GM18861 (cell line): ENCODE measurements around the gene SPG7.
A peak's percentile ranks its signal among the peaks of the same experiment; 100 is the strongest.

Experiments
- ATAC-seq: cut with Tn5 transposase; IDR thresholded peaks from one replicate; pipeline ENCODE4 v1.9.1; 2021; ENCODE audit not compliant: unreplicated experiment

SPG7 gene

GRCh38 chr16:89484923-89485679 lies 23.1 kb upstream of the SPG7 start:
- no peak for ATAC-seq

DNA sequence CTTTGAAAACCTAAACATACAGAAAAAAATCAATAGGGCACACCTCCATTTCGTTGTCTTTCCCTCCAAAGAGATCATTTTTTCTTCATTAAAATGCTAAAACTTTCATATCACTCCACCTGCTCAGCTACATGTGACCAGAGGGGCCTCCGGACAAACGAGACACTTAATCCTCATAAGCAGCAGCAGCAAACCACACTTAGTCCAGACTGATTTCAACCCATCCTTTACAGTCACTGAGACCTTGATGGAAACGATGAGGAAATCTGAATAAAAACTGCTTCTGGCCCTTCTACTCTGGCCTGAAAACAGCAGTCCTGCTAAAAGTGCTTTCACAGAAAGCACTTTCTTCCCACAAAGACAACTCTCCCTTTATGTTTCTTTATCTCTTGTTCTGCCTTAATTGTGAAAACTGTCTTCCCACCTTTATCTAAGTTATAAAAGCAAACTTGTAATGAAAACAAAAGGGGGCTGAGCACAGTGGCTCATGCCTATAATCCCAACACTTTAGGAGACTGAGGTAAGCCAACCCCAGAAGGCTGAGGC lies 22.4 kb upstream of the SPG7 start:
- no peak for ATAC-seq

DNA sequence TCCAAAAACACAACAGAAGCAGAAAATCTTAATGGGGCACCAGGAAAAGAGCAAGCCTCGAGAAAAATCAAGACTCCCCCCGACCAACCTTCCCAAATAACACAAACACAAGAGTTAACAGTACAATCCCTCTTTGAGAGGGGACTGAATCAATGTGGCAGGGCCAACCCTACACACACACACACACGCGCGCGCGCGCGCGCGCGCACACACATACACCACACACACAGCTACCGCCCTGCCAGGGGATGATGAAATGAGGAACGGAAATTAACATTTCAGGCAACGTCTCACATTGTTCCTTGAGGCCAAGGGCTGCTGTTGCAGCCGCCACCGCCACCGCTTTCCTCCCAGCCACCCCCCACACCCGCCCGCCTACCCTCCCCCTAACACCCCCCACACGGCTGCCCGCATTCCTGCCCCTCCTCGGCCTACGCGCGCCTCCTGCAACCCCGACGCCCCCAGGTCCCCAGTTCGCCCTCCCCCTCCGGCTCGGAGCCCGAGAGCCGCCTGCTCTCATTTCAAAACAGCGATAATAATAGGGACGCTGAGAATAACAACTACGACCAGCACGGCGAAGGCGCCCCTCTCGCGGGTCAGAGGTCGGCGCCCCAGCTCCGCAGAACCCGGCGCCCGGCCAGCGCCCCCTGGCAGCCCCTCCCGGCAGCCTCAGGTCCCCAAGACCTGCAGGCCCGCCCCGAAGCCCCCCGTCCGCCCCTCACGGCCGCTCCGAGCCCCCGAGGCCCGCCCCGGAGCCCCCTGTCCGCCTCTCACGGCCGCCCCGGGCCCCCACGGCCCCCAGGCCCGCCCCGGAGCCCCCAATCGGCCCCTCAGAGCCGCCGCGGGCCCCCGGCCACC lies 18.9 kb upstream of the SPG7 start:
- ATAC-seq, result peak; percentile 26

- ATAC-seq, result no peak
These were observed 18.2 kb upstream of the SPG7 start for GRCh38 chr16:89489898-89490438.

GRCh38 chr16:89490439-89491237 lies 17.6 kb upstream of the SPG7 start, which contains the start of gene ANKRD11:
ANKRD11 (minus strand) TSS chr16:89490561; CDS start chr16:89317019, 173,542 bp downstream.
- ATAC-seq, result peak; percentile 75

DNA sequence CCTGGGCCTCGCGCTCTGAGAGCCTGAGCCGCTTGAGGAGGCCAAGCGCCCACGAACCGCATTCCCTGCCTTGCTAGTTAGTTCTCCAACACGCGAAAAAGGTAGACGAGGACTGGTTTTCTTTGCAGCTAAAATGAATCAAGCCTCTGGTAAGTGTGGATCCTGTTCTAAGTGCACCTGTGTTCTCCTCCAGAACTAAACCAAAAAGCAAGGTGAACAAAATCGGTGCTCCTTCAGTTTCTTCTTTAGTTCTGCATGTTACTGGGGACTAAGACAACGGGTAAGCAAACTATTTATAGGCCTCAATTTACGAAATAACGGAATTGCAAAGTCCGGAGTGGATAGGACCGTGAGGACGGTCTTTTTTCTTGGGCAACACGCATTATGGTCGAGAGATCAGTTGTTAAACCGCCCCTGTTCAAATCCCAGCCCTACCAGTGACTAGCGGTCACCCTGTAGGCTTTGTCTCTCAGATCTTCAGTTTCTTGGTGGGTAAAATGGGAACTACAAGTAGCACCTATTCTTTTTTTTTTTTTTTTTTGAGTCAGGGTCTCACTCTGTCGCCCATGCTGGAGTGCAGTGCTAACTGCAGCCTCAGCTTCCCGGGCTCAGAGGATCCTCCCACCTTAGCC lies 16.8 kb upstream of the SPG7 start:
- ATAC-seq, result no peak

DNA sequence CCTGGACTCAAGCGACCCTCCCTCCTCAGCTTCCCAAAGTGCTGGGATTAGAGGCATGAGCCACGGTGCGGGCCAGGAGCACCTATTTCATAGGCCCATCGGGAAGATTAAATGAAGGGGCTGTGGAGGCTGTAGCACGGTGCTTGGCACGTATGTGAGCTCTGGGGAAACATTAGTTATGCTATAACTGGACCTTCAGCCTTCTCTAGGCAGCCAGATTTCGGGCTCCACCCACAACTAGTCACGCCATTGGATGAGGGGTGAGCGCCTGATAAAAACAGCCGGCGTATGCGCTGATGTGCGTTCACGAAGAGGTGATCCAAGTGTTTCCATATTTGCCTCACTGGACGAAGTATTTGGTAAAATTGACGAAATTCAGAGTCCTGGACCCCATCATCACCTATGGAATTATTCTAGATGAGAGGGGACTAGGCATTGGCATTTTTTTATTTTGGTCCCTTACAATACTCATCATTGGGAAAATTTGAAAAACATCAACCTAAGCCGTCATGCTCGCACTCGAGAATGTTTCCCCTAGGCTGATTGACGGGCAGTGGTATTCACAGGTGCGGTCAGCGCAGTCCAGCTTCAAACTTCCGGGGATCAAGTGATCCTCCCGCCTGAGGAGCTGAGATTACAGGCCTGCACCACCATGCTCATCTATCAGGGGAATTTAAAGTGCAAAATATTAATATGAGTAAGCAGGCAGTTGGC lies 16.1 kb upstream of the SPG7 start:
- ATAC-seq, result no peak

- no peak for ATAC-seq
These were observed 14.4 kb upstream of the SPG7 start for GRCh38 chr16:89493776-89494175.

DNA sequence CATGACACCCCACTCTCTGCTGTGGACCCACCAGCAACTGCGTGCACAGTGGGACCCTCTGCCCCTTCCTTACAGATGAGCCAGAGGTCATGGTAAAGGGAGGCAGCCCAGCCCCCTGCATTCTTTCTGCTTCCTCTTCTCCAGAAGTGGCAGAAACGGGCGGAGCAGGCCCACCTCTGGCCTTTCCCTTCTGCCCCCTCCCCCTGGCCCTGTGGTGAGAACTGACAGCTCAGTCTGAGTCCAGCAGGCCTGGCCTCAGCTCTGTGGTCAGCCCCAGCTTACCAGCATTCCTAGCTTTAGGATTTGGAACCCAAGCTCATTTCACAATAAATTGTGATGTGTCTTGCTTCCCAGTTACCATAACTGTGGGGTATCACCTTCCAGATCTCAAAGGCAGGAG lies 13.1 kb upstream of the SPG7 start:
- no peak for ATAC-seq

- ATAC-seq, result no peak
These were observed 9.4 kb upstream of the SPG7 start for GRCh38 chr16:89498839-89499238.

GRCh38 chr16:89499767-89500166 lies 8.4 kb upstream of the SPG7 start:
- ATAC-seq, result no peak

DNA sequence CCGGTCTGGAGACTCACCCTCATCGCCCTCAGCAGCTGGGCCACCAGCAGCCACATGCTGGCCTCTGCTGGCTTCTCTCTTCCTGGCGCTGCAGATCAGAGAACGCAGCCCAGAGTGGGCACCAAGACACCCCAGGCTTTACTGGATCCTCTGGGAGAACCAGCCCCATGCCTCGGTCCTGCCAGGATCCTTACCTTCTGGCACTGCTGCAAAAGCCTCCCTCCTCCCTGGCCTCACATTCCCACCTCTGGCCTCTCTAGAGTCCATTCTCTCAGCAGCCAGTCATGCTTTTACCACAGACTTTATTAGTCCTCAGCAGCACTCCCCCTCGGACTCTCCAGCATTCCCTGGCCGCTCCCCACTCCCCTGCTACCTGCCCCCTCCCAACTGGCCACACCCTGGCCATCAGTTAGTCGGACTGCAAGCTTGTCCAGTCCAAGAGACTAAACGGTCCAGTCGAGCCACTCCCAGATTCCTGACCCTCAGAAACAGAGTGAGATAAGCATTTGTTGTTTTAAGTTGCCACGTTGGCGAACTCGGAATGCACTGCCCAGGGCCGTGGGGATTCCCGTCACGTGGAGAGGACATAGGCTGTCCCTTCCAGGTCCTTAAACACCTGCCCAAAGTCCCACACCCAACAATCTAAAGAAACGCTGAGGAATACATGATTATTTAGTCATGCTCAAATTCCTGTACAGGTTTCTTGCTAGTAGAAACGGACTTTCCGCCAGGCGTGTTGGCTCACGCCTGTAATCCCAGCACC lies 5.9 kb upstream of the SPG7 start:
- ATAC-seq, result no peak

DNA sequence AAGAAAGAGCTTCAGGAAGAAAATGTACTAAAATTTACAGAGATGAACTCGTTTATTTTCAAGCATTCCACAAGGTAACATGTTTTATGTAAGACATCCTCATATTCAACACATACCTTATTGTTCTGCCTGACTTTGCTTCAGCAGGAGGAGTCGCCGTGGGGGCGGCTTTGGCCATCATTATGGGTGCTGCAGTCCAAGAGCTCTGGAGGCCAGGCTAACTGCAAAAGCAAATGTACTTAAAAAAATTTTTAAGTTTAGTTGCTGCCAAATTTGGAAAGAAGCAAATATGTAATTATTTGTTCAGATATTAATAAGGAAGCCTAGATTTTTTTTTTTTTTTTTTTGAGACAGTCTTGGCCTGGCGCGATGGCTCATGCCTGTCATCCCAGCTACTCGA lies 4.1 kb upstream of the SPG7 start:
- no peak for ATAC-seq

DNA sequence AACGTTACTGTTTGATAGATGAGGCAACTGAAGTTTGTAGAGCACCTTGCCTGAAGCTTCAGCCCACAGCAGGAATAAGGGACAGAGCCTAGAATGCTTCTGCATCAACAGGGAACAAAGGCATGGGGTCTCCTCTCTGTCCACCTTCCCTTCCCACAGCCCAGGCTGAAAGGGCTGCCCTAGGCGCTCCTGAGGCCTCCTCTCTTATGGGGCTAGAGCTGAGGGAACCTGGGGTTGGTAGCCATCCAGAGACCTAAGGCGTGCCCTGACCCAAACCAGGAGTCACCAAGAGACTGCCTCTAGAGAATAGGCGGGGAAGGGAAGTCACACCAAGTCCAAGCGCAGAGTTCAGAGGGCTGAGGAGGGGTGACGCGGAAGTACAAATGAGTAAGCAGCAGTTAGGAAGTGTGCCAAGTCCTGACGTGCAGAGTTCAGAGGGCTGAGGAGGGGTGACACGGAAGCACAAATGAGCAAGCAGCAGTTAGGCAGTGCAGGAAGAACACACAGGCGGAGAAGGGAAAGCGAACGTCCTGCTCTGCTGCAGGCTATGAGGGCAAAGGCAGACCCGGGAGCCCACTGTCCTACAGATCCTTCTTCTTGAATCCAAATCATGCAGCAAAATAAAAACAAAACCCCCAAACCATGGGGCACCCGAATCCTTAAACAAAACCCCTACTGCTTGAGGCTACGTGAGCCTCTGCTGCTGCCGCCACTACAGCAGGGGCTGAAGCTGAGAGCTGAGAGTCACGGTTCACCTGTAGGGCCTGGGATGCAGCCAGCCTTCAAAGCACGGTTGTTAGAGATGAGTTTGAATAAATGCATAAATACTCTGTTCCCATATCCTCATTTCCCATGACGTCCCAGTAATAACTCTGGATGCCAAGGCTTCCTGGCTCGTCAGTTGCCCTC lies 2.7 kb upstream of the SPG7 start:
- peak; percentile 38 for ATAC-seq

DNA sequence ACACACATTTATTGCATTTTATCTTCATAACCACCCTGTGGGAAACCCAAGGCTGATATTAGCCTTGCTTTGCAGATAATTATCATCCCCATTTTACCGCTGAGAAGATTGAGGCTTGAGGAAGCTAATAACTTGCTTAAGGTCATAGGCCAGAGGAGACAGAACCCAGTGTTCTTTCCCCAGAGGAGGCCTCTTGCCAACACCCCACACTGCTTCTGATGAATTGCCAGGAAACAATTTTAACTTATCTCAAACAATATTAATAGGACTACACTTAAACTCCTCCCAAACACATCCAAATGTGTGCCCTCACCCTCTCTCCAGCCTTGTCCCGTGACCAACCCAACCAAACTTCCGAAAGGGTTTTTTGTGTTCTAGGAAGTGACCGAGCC lies 2.1 kb upstream of the SPG7 start:
- ATAC-seq, result no peak

- ATAC-seq, result no peak
These were observed 1.4 kb upstream of the SPG7 start for GRCh38 chr16:89506791-89507191.

- no peak for ATAC-seq
These were observed 879 bp upstream of the SPG7 start for GRCh38 chr16:89507214-89507833.

DNA sequence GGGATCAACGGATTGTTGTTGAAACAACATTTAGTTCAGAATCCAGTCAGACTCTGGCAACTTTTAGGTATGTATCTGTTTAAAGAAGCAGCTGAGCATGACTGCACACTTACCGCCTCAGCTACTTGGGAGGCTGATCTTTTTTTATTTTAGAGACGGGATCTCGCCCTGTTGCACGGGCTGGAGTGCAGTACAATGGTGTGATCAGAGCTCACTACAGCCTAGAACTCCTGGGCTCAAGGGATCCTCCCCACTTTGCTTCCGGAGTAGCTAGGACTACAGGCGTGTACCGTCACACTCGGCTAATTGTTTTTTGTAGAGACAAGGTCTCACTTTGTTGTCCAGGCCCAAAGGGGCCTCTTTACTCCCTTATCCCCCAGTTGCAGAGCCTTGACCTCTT lies 2.3 kb downstream of the SPG7 start:
- no peak for ATAC-seq
